ENCODE data around the gene TPCN1.

The TPCN1 gene

GRCh38 chr12:113263431-113263963 lies 42.2 kb downstream of the TPCN1 start:
- no peak for DNase-seq

DNA sequence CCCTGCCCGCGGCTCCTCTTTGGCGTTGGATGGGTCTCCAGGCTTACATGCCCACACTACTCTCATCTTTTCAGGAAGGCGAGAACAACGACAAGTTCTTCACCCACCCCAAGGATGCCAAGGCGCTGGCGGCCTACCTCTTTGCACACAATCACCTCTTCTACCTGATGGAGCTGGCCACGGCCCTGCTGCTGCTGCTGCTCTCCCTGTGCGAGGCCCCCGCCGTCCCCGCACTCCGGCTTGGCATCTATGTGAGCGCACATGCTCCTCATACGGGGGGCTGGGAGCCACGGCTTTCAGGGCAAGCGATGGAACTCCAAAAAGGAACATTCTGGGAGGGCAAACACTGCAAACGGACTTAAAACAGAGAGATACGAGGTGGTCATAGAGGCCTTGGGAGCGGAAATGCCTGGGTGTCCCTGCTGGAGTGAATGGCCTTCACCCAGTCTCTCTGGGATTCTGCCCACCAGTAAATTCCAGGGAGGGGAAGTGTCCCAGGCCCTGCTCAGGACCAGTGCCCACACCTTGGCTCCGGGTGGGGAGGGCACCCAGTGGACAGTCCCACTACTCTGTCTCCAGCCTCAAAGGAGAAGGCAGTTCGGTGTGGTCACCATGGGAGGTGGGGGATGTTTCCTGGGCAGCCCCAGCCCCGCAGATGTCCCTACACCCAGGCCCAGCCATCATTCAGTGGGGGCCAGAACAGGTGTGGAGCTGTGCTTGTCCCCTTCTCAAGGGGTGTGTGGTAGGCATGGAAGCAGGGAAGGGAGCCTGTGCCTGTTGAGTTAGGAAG lies 45.0 kb downstream of the TPCN1 start:
- DNase-seq, result no peak

DNA sequence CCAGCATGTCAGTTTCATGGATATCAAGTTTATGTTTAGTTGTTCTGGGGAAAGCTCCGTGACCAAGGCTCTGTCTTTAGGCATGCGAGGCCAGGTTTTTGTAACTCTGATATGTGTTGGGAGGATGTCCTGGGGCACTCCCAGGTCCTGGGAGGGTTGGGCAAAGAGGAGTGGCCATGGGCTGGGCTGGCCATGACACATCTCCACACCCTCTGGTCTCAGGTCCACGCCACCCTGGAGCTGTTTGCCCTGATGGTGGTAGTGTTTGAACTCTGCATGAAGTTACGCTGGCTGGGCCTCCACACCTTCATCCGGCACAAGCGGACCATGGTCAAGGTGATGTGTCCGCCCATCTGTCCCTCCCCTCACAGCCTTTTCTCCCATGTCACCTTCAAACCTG lies 46.4 kb downstream of the TPCN1 start:
- DNase-seq, result no peak

DNA sequence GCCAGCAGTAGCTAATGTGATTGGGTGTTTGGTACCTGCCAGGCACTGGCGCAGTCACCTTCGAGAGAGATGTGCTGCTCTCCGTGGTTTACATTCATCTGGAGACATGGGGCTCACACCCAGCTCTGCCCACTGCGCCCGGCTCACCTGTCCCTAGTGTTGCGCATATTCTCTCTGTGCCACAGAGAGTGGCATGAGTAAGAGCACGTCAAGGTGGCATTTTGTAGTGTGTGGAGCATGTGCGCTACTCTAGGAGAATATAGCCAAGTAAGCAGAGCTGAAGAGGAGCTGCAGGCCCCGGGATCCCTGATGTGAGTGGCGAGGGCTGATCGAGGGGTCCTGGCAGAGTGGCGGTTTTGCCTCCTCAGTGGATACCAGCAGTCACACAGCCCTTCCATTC lies 46.9 kb downstream of the TPCN1 start:
- no peak for DNase-seq

DNA sequence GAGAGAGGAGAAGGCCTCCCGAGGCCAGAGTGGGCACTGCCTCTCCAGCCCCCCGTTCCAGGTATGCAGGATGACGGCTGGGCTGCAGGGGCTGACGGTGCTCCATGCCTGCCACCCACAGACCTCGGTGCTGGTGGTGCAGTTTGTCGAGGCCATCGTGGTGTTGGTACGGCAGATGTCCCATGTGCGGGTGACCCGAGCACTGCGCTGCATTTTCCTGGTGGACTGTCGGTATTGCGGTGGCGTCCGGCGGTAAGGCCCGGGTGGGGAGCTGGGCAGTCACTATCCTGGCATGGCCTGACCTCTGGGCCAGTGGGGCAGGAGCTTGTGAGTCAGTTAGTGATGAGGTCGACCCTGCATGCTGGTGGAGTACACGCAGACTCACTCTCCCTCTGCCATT lies 47.4 kb downstream of the TPCN1 start:
- no peak for DNase-seq

- no peak for DNase-seq
These were observed 48.1 kb downstream of the TPCN1 start for GRCh38 chr12:113269257-113269943.

GRCh38 chr12:113270709-113271009 lies 49.4 kb downstream of the TPCN1 start:
- no peak for DNase-seq

- no peak for DNase-seq
These were observed 50.2 kb downstream of the TPCN1 start for GRCh38 chr12:113271466-113271852.

GRCh38 chr12:113271853-113272561 lies 50.7 kb downstream of the TPCN1 start:
- peak; percentile 65 for DNase-seq

DNA sequence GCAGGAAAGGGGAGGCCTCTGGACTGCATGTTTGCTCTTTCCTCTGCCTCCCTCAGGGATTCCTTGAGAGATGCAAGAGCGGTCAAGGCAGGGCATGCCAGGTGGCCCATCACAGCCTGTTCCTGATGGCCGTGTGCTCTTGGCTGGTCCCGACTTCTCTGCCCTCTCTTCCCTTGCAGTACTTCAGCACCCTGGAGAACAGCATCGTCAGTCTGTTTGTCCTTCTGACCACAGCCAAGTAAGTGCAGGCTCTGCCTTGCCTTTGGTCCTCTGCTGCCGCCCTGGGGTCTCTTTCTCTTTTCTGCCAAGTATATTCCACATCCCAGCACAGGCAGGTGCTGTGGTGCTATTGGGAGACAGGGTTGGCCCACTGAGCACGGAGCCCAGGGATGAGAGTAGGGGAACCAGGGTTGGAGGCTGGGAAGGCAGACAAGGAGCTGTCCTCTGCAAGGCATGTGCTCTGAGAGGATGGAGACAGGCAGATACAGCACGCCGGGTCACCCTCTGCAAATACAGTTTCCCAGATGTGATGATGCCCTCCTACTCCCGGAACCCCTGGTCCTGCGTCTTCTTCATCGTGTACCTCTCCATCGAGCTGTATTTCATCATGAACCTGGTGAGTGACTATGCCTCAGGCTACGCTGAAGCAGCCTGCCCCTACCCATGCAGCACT lies 51.9 kb downstream of the TPCN1 start:
- no peak for DNase-seq

DNA sequence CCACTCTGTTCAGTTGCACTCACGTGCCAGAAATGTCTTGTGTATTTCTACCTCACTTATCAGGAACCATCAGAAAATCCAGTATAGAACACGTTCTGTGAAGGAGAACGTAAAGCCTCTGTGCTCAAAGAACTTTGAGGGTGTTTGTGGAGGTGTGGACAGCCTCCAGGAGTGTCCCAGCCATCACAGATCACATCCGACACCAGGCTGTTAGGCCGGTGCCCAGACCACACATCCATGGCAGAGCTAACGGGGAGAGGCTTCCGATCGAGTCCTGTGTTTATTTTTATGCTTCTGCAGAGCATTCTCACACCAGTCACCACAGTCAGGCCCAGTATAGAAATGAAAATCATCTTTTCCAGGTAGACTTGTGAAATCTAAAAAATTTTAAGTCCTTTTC lies 53.6 kb downstream of the TPCN1 start:
- no peak for DNase-seq

DNA sequence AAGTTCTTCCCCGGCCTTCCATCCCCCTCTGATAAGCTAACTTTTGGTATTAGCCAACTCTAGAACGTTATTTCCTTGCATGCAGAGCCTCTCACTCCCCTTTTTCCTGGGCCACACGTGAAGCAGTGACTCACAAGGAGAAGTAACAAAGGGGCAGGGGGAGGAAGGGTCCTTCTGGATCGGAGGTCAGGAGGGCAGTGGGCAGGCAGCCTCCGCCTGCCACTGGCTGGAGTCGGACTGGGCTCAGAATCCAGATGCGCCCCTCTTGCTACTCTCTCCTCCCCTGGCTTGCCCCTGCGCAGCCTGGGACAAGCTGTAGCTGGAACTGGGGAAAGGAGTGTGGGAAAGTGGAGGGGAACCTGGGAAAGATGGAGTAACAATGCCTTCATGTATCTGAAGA lies 55.0 kb downstream of the TPCN1 start:
- DNase-seq, result no peak

DNA sequence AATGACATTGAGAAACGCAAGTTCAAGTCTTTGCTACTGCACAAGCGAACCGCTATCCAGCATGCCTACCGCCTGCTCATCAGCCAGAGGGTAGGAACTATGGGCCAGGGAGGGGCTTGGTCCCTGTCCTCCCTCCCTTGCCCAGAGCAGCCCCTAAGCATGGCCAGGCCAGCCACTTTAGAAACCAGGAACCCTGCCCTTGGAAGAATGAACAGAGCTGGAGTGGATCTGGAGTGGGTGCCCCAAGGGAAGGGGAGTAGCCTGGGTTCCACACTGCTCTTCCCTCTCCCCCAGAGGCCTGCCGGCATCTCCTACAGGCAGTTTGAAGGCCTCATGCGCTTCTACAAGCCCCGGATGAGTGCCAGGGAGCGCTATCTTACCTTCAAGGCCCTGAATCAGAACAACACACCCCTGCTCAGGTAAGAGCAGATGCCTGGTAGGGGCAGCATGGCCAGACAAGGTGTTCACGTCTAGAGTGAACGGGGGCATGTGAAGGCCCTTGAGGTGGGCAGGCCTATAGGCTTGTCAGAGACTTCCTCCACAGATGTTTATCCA lies 55.8 kb downstream of the TPCN1 start:
- no peak for DNase-seq

DNA sequence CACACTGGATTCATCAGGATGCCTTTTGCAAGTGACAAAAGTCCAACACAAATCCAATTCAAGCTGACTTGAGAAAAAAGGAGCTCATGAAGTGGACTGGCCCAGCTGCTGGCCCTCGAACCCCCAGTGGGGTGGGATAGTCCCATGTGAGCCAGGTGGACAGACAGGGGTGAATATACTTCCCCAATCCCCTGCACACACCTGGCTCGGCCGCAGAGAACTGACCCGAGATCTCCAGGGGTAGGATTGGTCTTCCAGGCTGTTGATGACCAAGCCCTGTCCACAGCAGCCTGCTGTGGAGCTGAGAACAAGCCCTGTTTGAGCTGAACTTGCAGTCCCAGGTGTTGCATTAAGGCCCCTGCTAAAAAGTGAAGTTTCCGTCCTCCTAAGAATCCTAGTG lies 56.2 kb downstream of the TPCN1 start:
- DNase-seq, result no peak

GRCh38 chr12:113278141-113278540 lies 56.9 kb downstream of the TPCN1 start:
- no peak for DNase-seq

GRCh38 chr12:113278633-113279032 lies 57.4 kb downstream of the TPCN1 start:
- no peak for DNase-seq

DNA sequence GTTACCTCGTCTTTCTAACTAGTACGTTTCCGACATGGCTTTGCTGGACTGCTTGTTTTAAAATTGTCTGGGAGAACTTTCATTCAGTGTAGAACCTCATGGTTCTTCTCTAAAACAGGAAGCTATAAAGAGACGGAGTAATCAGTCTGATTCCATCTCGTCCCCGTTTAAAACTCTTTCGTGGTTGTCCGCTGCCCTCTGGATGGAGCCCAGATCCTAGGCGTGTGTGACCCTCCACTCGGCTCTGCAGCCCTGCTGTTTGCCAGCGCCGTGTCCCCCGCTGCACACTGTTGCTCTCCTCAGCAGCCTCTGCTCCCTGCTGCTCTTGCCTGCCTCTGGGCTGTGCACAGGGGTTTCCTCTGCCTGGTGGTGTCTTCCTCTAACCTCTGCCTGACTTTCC lies 63.5 kb downstream of the TPCN1 start:
- DNase-seq, result no peak

DNA sequence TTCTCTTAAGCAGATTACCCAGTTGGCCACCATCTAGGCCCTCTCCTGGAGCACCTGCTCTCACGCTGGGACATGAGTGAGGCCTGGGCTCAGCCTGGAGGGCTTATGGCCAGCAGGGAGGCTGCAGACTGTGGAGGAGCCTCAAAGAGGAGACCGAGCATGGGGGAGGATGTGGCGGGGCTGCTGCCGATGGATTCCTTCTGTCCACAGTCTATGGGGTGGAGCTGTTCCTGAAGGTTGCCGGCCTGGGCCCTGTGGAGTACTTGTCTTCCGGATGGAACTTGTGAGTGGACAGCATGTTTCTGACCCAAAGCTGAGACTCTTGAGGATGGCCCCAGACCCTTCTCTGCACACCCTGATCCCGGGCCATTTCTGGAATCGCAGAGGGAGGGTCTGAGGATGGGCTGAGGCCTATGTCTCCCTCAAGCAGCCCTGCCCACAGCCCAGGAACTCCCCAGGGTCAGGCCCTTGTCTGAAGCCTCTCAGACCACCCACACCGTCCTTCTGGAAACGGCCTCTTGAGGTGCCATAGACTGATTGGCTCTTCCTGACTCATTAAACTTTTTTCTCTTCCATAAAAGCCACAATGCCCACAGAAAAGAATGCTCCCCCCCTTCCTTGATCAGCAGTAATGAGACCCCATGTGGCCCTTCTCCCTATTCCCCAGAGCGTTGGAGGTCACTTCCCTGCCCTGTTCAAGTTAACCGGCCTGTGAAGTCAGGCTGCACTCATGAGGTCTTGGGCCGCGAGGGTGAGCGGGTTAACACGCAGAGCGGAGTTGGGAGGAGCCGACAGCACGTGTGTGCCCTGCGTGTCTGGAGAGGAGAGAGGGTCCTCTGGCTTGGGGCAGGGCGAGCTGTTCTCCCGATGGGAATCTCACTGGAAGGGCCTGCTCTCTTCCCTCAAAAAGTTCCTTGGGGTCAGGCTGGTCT lies 64.7 kb downstream of the TPCN1 start:
- no peak for DNase-seq

- no peak for DNase-seq
These were observed 65.4 kb downstream of the TPCN1 start for GRCh38 chr12:113286712-113287111.

DNA sequence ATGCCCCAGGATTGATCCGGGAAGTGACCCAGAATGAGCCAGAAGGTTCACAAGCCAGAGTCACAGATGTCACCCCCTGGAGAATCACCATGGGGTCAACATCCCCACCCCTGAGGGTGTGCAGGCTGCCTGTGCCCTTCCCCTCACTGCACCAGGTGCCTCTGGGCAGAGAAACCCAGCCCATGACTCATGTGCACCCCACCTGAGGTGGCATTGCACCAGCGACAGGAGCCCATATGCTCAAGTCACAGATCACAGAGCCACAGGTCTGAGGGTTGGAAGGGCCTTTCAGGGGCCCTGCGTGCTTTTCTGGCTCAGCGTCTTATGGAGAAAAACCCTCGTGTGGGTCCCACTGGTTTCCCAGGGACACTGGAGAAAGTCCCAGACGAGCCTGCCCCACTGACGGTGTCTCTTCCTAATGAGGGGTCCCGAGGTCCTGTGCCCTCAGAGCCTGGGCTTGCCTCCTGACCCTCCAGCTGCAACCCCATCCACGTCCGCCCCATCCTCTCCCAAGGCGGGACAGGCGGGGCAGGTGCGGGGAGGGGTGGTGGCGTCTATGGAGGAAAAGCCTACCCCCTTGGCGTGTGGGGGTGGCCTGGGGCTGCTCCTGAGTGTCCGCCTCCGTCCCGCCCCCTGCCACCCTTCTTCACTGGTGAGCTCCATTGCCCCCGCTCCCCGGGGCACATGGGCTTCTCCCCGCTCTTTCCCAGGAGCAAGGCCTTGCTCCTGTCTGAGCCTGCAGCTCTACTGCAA lies 66.1 kb downstream of the TPCN1 start:
- DNase-seq, result no peak

GRCh38 chr12:113287899-113288282 lies 66.6 kb downstream of the TPCN1 start:
- DNase-seq, result no peak
